IMR-90 (cell line): ENCODE data around the gene INIP. TPM values are rescaled to one million over a fixed set of nuclear protein-coding genes. Genes with fewer than 3 reads are reported as not detected.
A peak's percentile ranks its signal among the peaks of the same experiment; 100 is the strongest.

Source experiments
- ATAC-seq: fragments of 200-7000 bp; cut with Tn5 transposase; 2 replicates; pipeline ENCODE4 v1.9.1; 2020; ENCODE audit warnings: low read depth, mild to moderate bottlenecking, moderate library complexity
- BruUV-seq: library from RNA; stranded (reverse); fragments of 400-500 nt; replicated peaks from 2 replicates; lab custom pipeline; 2021; lab: Mats Ljungman, UMichigan
- CTCF ChIA-PET: fragments of 300-600 bp; formaldehyde crosslinking; extraction: SDS; loops from one replicate; lab custom pipeline; 2021; ENCODE audit warnings: antibody characterized with exemption; lab: Yijun Ruan, JAX
- POLR2A ChIA-PET: fragments of 300-600 bp; sonication (Branson Sonifier 250); formaldehyde crosslinking; loops from one replicate; lab custom pipeline; 2022; ENCODE audit warnings: antibody characterized with exemption; ENCODE audit not compliant: unreplicated experiment; lab: Charles Lee
- DNase-seq: peaks from one replicate; pipeline ENCODE4 v3.0.0; 2013
- H2AFZ ChIP-seq: replicated peaks from 2 replicates; pipeline ENCODE3; 2013; ENCODE audit warnings: low read length, mild to moderate bottlenecking; ENCODE audit not compliant: poor library complexity
- H2AK5ac ChIP-seq: 2 replicates; pipeline ENCODE4 v1.6.1; 2013; ENCODE audit warnings: low read depth, low read length, inconsistent platforms
- H2AK9ac ChIP-seq: replicated peaks from 2 replicates; pipeline ENCODE3; 2013; ENCODE audit warnings: mild to moderate bottlenecking, low read depth, low read length, moderate library complexity; ENCODE audit not compliant: poor library complexity
- H2BK120ac ChIP-seq: 2 replicates; pipeline ENCODE4 v1.6.1; 2013; ENCODE audit warnings: low read depth, low read length, inconsistent platforms
- H2BK15ac ChIP-seq: 3 replicates; pipeline ENCODE4 v1.6.1; 2013; ENCODE audit warnings: low read depth, low read length, inconsistent platforms
- H2BK20ac ChIP-seq: 2 replicates; pipeline ENCODE4 v1.6.1; 2013; ENCODE audit warnings: low read depth, mild to moderate bottlenecking, inconsistent platforms, low read length, moderate library complexity
- H2BK5ac ChIP-seq: 2 replicates; pipeline ENCODE4 v1.6.1; 2013; ENCODE audit warnings: mild to moderate bottlenecking, low read depth, low read length, inconsistent platforms; ENCODE audit not compliant: poor library complexity, severe bottlenecking
- H3K14ac ChIP-seq: replicated peaks from 2 replicates; pipeline ENCODE4 v1.6.1; 2013; ENCODE audit warnings: low read depth, low read length, inconsistent platforms
- H3K18ac ChIP-seq: 2 replicates; pipeline ENCODE4 v1.6.1; 2013; ENCODE audit warnings: low read depth, low read length, control low read depth
- H3K23ac ChIP-seq: 2 replicates; pipeline ENCODE4 v1.6.1; 2013; ENCODE audit warnings: low read depth, low read length, inconsistent platforms
- H3K27ac ChIP-seq: 2 replicates; pipeline ENCODE4 v1.5.1; 2013; ENCODE audit warnings: mild to moderate bottlenecking, control low read depth, low read length; ENCODE audit not compliant: insufficient read depth
- H3K27me3 ChIP-seq: 2 replicates; pipeline ENCODE4 v1.6.1; 2013; ENCODE audit warnings: low read length; ENCODE audit not compliant: control insufficient read depth, insufficient read depth
- H3K36me3 ChIP-seq: 2 replicates; pipeline ENCODE4 v1.6.1; 2013; ENCODE audit warnings: low read length, mixed read lengths; ENCODE audit not compliant: control insufficient read depth, insufficient read depth
- H3K4ac ChIP-seq: 2 replicates; pipeline ENCODE4 v1.6.1; 2013; ENCODE audit warnings: low read depth, low read length, inconsistent platforms
- H3K4me1 ChIP-seq: 2 replicates; pipeline ENCODE4 v1.6.1; 2013; ENCODE audit warnings: low read length, mixed read lengths; ENCODE audit not compliant: control insufficient read depth, insufficient read depth
- H3K4me2 ChIP-seq: 2 replicates; pipeline ENCODE4 v1.6.1; 2013; ENCODE audit warnings: low read depth, mild to moderate bottlenecking, control low read depth, low read length, moderate library complexity
- H3K4me3 ChIP-seq: 2 replicates; pipeline ENCODE4 v1.5.1; 2013; ENCODE audit warnings: low read depth, mild to moderate bottlenecking, control low read depth, low read length, moderate library complexity; ENCODE audit not compliant: insufficient read depth
- H3K56ac ChIP-seq: 2 replicates; pipeline ENCODE4 v1.6.1; 2013; ENCODE audit warnings: low read length, inconsistent platforms; ENCODE audit not compliant: insufficient read depth; ENCODE audit errors: extremely low read depth
- H3K79me1 ChIP-seq, 2 experiments: 2 replicates each; pipeline ENCODE4 v1.6.1; 2013; ENCODE audit warnings: low read length in 2 of 2, inconsistent platforms in 1 of 2, low read depth in 1 of 2
- H3K9ac ChIP-seq: 2 replicates; pipeline ENCODE4 v1.6.1; 2013; ENCODE audit warnings: low read depth, low read length, control low read depth
- H3K9me1 ChIP-seq: 2 replicates; pipeline ENCODE4 v1.6.1; 2013; ENCODE audit warnings: low read length, inconsistent platforms; ENCODE audit not compliant: insufficient read depth
- H3K9me3 ChIP-seq: 2 replicates; pipeline ENCODE4 v1.6.1; 2013; ENCODE audit warnings: low read length; ENCODE audit not compliant: control insufficient read depth, insufficient read depth
- H4K20me1 ChIP-seq: 2 replicates; pipeline ENCODE4 v1.6.1; 2013; ENCODE audit warnings: low read length, inconsistent platforms; ENCODE audit not compliant: insufficient read depth
- H4K5ac ChIP-seq: 2 replicates; pipeline ENCODE4 v1.6.1; 2013; ENCODE audit warnings: mild to moderate bottlenecking, low read depth, low read length, control low read depth
- H4K8ac ChIP-seq, 2 experiments: 2 replicates each; pipeline ENCODE4 v1.6.1; 2013; ENCODE audit warnings: low read depth in 2 of 2, low read length in 2 of 2, control low read depth in 1 of 2, inconsistent platforms in 1 of 2
- H4K91ac ChIP-seq: 2 replicates; pipeline ENCODE4 v1.6.1; 2013; ENCODE audit warnings: low read depth, low read length, inconsistent platforms; ENCODE audit not compliant: insufficient read depth
- CHD1 ChIP-seq: IDR thresholded peaks from 2 replicates; pipeline ENCODE4 v1.6.1; 2012; ENCODE audit warnings: low read depth, low read length, improper control_type of control experiment
- RAD21 ChIP-seq: IDR thresholded peaks from 2 replicates; pipeline ENCODE4 v1.6.1; 2012; ENCODE audit warnings: low read length, improper control_type of control experiment
- WGBS, 2 experiments: methylation state at CpG; one replicate each; pipeline versions ENCODE4 v1.1.5 to v1.1.7; 2013; ENCODE audit warnings: missing lambda C conversion rate in 2 of 2; ENCODE audit not compliant: insufficient read length in 1 of 2; ENCODE audit errors: extremely low coverage in 2 of 2; 5-methylcytosine and 5-hydroxymethylcytosine counted together
- dilution Hi-C: fragments of 300-500 bp; cut with HindIII; formaldehyde crosslinking; loops from one replicate; pipeline ENCODE4 v1.14.3; 2018; ENCODE audit warnings: low sequenced_read_pairs; ENCODE audit not compliant: unreplicated experiment
- in situ Hi-C: fragments of 300-500 bp; cut with MboI; formaldehyde crosslinking; loops from 3 replicates; pipeline ENCODE4 v1.14.3; 2019; ENCODE audit warnings: low sequenced_read_pairs, inconsistent platforms, mixed read lengths
- intact Hi-C: fragments of 100-400 bp; cut with micrococcal nuclease; formaldehyde crosslinking; loops from 2 replicates; pipeline ENCODE4 v1.10.0; 2022
- polyA plus RNA-seq, 3 experiments: library from polyadenylated mRNA; depleted of rRNA; stranded (reverse); fragments of >200 nt; gene quantifications; 2 replicates each; pipeline ENCODE4 v1.2.3, GENCODE V29; 2012; ENCODE audit warnings: low replicate concordance in 1 of 3
- total RNA-seq: library from RNA; depleted of rRNA; stranded (reverse); fragments of >200 nt; gene quantifications from 2 replicates; pipeline ENCODE4 v1.2.3, GENCODE V29; 2012
- TF ChIP-seq, protein P1 (sequence below): conservative IDR thresholded peaks from 2 replicates; pipeline ENCODE4 v1.5.1; 2012; ENCODE audit warnings: mild to moderate bottlenecking, low read depth, low read length, improper control_type of control experiment

The INIP gene
- total and polyA plus RNA-seq, 2 of the 4 experiments (the other 2 are of a cell fraction), result 11.1 to 15.4 TPM

DNA sequence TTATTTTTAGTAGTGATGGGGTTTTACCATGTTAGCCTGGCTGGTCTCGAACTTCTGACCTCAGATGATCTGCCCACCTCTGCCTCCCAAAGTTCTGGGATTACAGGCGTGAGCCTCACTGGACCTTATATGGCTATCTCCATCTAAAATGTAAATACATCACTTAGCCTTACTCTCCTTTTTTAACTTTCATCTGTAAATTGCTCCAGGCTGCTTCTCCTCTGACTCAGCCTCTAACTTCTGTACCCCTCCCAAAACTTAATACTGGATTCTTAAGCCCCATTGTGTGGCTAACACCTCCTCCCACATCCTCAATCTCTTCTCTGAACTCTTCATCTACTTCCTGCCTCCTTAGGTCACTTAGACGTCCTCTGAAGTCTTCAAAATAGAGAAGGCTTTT is 36.7 kb upstream of the INIP start:
- peak overlapping the region; percentile 22; the same call in 1 of the 2 replicates for H3K56ac ChIP-seq
- peak overlapping the region; percentile 28; the same call in 1 of the 2 replicates for H3K4me2 ChIP-seq
- no peak overlapping the region for H3K4me3 ChIP-seq
- ChIA-PET CTCF (no interaction called here), POLR2A (no interaction called here)
- H2BK20ac ChIP-seq, result peak overlapping the region; percentile 69
- peak overlapping the region; percentile 25; the same call in 1 of the 2 replicates for H2AK5ac ChIP-seq
- H3K4ac ChIP-seq, result peak overlapping the region; percentile 79; the same call in 1 of the 2 replicates
- H2BK5ac ChIP-seq, result peak overlapping the region; percentile 94
- H3K27me3 ChIP-seq, result no peaks in the 10 kb centered on the region
- DNase-seq (peak; percentile 71), ATAC-seq (no peak)
- intact Hi-C loops, result loop anchor here (5.0 kb wide), 4 partner anchors 37 to 148 kb away; partner anchors contain the start of gene INIP
- peak overlapping the region; percentile 29; the same call in 1 of the 2 replicates for H3K27ac ChIP-seq
- peak overlapping the region; percentile 47 to 89; a peak in 3 of 4 replicates for H4K8ac ChIP-seq
- H3K9me3 ChIP-seq, result no peaks in the 10 kb centered on the region
- H3K9ac ChIP-seq, result no peak overlapping the region
- H4K5ac ChIP-seq, result peak overlapping the region; percentile 38; the same call in 1 of the 2 replicates
- in situ Hi-C loops, result no loop called here
- H3K23ac ChIP-seq, result peak overlapping the region; percentile 76; the same call in 1 of the 2 replicates
- H3K4me1 ChIP-seq, result peaks cover 24% of the 10 kb centered on the region
- peak overlapping the region; percentile 64 for H4K91ac ChIP-seq
- H3K79me1 ChIP-seq, result peaks cover 23 to 78% of the 10 kb centered on the region in 2 experiments
- peak overlapping the region; percentile 54; the same call in 1 of the 2 replicates for H3K14ac ChIP-seq
- peaks cover 27% of the 10 kb centered on the region for H3K9me1 ChIP-seq
- H2BK15ac ChIP-seq, result peak overlapping the region; percentile 61; the same call in 2 of the 3 replicates
- dilution Hi-C loops, result no loop called here
- peak overlapping the region; percentile 87 for H2BK120ac ChIP-seq
- H3K18ac ChIP-seq, result peak overlapping the region; percentile 58; the same call in 1 of the 2 replicates
- no peak overlapping the region for H2AK9ac ChIP-seq
- no peaks in the 10 kb centered on the region for H3K36me3 ChIP-seq
- no peak overlapping the region for H2AFZ ChIP-seq
- no TSS peak for BruUV-seq
- TF ChIP-seq RAD21 (no peak), CHD1 (no peak)
- TF ChIP-seq, protein P1, sequence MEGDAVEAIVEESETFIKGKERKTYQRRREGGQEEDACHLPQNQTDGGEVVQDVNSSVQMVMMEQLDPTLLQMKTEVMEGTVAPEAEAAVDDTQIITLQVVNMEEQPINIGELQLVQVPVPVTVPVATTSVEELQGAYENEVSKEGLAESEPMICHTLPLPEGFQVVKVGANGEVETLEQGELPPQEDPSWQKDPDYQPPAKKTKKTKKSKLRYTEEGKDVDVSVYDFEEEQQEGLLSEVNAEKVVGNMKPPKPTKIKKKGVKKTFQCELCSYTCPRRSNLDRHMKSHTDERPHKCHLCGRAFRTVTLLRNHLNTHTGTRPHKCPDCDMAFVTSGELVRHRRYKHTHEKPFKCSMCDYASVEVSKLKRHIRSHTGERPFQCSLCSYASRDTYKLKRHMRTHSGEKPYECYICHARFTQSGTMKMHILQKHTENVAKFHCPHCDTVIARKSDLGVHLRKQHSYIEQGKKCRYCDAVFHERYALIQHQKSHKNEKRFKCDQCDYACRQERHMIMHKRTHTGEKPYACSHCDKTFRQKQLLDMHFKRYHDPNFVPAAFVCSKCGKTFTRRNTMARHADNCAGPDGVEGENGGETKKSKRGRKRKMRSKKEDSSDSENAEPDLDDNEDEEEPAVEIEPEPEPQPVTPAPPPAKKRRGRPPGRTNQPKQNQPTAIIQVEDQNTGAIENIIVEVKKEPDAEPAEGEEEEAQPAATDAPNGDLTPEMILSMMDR, result no peak
- WGBS, 2 experiments, result 40% methylated on average over 1 of the region's 3 CpGs; no CpG with 5 or more reads in 1 of the 2 experiments
- peaks cover 25% of the 10 kb centered on the region; the same call in 1 of the 2 replicates for H4K20me1 ChIP-seq
